ENCODE data around the gene BRCA2.
A peak's percentile ranks its signal among the peaks of the same experiment; 100 is the strongest.

Gene BRCA2
- 14.0 to 22.1 reads per million in 2 donors for total RNA-seq

DNA sequence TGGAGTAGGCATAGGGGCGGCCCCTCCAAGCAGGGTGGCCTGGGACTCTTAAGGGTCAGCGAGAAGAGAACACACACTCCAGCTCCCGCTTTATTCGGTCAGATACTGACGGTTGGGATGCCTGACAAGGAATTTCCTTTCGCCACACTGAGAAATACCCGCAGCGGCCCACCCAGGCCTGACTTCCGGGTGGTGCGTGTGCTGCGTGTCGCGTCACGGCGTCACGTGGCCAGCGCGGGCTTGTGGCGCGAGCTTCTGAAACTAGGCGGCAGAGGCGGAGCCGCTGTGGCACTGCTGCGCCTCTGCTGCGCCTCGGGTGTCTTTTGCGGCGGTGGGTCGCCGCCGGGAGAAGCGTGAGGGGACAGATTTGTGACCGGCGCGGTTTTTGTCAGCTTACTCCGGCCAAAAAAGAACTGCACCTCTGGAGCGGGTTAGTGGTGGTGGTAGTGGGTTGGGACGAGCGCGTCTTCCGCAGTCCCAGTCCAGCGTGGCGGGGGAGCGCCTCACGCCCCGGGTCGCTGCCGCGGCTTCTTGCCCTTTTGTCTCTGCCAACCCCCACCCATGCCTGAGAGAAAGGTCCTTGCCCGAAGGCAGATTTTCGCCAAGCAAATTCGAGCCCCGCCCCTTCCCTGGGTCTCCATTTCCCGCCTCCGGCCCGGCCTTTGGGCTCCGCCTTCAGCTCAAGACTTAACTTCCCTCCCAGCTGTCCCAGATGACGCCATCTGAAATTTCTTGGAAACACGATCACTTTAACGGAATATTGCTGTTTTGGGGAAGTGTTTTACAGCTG, at the start of gene BRCA2, which contains the start of gene ZAR1L:
Gene BRCA2, plus strand, starts transcription at position 271 of the 790 bp plus-strand sequence. CDS start 953 bp downstream, outside the sequence.
Gene ZAR1L, minus strand, starts transcription at position 126 of the 790 bp plus-strand sequence. CDS start 3,438 bp downstream, outside the sequence.
- DNase-seq, result peak; percentile 71 to 97 (median 78)

- no peak for DNase-seq
Measured at GRCh38 chr13:32265726-32266125, 49.6 kb upstream of the BRCA2 start.

- no peak for DNase-seq
Measured at GRCh38 chr13:32266130-32266529, 49.2 kb upstream of the BRCA2 start.

GRCh38 chr13:32267836-32268439, 47.4 kb upstream of the BRCA2 start:
- DNase-seq, result peak in 4 of 5 experiments; percentile 13 to 48 (median 31)

DNA sequence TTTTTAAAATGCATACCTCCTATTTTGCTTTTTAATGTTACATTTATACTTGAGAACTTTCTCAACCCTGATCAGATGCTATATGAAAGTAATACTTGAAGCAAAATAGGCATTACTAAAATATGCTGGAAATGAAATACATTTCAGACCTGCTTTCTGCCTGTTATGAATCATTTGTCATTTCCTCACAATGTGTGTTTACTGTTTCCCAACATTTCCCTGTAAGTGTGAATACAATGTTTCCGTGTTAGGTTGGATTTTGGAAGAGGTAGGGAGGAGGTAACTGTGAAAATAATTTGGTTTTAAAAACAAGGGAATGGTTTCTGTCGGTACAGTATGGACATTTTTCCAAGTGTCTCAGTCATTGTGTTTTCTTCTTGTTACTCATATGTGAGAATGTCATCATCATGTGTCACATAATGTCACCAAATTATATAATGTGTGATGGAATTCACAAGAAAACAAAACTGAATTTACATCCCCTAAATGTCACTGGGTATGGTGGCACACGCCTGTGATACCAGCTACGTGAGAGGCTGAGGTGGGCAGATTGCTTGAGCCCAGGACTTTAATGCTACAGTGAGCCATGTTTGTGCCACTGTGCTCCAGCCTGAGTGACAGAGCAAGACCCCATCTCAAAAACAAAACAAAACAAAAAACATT, 43.2 kb upstream of the BRCA2 start:
- no peak for DNase-seq

GRCh38 chr13:32277839-32278238, 37.5 kb upstream of the BRCA2 start:
- DNase-seq, result no peak

- DNase-seq, result no peak
Measured at GRCh38 chr13:32278426-32278825, 36.9 kb upstream of the BRCA2 start.

GRCh38 chr13:32281096-32281495, 34.2 kb upstream of the BRCA2 start:
- no peak for DNase-seq

GRCh38 chr13:32282096-32282711, 33.1 kb upstream of the BRCA2 start:
- DNase-seq, result no peak

DNA sequence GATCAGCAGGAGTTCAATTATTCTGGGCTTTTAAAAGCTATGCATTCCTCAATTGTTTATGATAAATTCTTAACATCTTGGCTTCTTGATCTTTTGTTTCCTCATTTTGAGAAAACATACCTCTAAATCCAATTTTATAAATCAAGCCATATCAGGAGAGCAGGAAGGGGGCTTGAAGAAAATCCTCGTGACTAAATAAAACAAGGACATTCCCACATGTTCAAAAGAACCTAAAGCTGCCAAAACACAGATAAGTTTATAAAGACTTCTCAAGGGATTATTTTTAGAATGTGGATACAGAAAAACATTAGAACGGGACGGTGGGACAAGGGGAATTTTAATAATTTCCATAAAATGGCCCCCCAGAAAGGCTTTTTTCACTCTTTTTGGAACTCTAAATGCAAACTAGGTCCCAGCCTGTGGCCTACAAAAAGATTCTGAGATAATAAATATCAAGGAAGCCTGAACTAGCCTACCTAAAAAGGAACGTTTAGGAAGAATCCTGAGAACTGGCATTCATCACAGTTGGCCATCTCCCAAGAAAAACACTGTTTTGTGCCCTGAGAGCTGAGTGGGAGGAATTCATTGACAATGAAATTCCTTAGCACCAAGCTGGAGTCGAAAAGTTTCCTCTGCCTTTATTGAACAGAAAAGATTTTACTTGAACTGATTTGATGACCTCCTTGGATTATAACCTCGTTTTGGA, 30.2 kb upstream of the BRCA2 start:
- DNase-seq, result no peak

DNA sequence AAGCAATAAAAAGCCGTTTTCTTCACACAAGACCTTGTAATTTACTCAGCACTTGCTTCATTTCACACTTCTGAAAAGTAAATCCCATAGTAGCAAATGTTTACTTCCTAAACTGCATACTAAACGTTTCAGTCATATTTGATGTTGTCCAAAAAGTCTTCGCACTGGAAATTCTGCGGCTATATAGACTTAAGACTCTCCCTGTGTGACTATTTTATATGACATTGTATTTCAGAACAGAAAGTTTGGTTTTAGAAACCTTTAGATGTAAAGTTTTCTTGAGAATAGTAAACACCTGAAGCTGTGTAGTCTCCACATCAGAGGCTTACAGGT, 29.7 kb upstream of the BRCA2 start:
- no peak for DNase-seq

GRCh38 chr13:32297206-32297605, 18.1 kb upstream of the BRCA2 start:
- DNase-seq, result peak in 1 of 5 experiments; percentile 60

DNA sequence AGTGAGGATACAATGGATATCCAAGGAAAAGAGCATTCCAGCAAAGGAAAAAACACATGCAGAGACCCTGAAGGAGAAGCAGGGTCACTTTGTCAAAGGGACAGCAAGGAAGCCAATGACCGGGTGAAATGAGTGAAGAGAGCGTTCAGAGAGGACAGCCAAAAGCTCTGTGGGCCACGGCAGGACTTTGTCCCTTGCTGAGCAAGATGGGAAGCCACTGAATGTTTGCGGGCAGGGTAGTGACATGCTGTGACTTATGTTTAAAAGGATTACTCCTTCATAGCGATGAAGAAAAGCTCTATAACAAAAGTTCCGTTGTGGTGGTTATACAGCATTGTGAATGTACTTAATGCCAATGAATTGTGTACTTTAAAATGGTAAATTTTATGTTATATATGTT, 16.6 kb upstream of the BRCA2 start:
- DNase-seq, result no peak

GRCh38 chr13:32299893-32300292, 15.4 kb upstream of the BRCA2 start:
- peak in 1 of 5 experiments; percentile 11 for DNase-seq

DNA sequence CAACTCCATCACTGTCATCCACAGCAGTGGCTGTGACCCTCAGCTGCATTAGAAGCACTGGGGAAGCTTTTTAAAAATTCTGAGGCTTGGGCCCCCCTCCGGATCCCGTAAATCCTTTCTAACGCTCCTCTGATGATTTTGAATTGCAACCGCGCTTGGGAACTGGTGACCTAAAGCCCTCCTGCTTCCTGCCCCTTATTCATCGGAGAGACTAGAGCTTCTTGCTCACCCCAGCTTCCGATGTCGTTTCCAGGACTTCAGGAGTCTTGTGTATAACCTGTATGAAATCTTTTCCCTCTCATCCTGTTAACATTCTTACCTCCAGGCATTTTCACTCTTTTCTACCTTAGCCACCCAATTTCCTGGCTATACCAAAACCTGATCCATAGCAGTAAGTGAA, 14.9 kb upstream of the BRCA2 start:
- no peak for DNase-seq

DNA sequence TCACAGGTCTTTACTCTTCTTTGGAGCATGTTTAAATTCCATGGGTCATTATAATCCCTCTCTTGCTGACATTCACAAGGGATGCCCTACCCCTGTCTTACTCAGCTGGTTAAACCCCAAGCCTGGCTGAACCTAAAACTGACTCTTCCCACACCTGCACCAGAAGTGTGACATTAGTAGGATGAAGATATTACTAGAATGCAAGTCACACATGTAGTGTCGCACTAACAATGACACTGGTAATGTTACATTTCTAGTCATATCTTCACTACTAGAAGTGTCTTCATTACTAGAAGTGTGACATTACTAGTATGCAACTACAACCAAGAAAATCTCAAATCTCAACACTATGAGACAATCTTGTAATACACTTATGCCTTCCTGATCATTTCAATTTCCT, 14.4 kb upstream of the BRCA2 start:
- DNase-seq, result no peak

- DNase-seq, result no peak
Measured at GRCh38 chr13:32302461-32302860, 12.8 kb upstream of the BRCA2 start.

DNA sequence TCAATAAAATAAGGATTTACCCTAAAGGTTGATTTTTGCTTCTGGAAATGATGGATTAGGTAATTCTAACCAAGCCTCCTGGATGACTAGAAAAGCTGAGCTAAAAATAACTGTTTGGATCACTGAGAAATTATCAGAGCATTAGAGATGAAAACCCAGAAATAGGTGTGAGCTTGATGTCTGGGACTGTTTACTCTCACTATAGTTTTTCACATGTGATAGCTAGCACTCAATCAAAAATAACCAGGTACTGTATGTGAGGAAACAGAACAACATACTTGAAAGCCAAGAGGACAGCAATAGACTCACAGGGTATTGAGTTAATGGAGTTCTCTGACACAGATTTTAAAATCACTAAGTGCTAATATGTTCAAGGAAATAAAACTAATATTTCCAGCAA, 9.7 kb upstream of the BRCA2 start:
- no peak for DNase-seq

GRCh38 chr13:32309312-32310133, 5.8 kb upstream of the BRCA2 start:
- peak in 1 of 5 experiments; percentile 53 for DNase-seq

- peak in 2 of 5 experiments; percentile 6 to 70 for DNase-seq
Measured at GRCh38 chr13:32310134-32310706, 5.1 kb upstream of the BRCA2 start.

Data from T-helper 2 cell (primary cell).